ENCODE data around the gene ANKRA2. TPM values are rescaled to one million over a fixed set of nuclear protein-coding genes. Genes with fewer than 3 reads are reported as not detected.

ANKRA2 gene
- total RNA-seq, 1 donor: 19.9 TPM

DNA sequence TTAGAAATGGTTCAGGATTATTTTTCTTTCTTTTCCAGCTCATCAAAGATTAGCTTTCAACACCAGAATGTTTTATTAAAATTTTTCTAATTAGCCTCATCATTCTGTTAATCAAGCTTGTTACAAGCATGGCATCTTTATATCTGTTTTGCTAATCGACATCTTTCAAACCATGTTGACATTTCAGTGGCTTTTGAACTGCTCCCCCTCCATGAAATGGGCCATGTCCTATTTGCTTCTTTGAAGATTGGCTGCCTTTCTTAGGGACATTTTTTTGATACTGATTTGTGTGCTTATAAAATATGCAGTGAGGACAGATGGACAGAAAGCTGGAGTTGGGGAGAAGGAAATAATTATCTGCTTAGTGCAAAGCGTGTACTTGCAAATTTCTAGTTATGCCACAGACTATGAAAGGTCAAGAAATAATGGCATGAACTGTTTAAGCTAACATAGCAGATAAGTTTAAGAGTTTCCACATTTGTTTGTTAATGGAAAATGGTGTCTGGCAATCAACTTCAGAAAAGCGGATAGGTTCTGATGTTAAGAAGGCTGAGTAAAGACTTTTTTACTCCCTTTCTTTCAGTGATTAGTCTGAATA, 39.7 kb downstream of the ANKRA2 start:
- no peak overlapping the region for H3K4me3 ChIP-seq (ENCODE audit: low read depth, low read length)
- TF ChIP-seq, protein P1, sequence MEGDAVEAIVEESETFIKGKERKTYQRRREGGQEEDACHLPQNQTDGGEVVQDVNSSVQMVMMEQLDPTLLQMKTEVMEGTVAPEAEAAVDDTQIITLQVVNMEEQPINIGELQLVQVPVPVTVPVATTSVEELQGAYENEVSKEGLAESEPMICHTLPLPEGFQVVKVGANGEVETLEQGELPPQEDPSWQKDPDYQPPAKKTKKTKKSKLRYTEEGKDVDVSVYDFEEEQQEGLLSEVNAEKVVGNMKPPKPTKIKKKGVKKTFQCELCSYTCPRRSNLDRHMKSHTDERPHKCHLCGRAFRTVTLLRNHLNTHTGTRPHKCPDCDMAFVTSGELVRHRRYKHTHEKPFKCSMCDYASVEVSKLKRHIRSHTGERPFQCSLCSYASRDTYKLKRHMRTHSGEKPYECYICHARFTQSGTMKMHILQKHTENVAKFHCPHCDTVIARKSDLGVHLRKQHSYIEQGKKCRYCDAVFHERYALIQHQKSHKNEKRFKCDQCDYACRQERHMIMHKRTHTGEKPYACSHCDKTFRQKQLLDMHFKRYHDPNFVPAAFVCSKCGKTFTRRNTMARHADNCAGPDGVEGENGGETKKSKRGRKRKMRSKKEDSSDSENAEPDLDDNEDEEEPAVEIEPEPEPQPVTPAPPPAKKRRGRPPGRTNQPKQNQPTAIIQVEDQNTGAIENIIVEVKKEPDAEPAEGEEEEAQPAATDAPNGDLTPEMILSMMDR (IDR thresholded peaks at IDR 0.05; ENCODE audit: insufficient read depth, low read depth, low read length): no peak
- DNase-seq (ENCODE audit: low read depth): no peak

DNA sequence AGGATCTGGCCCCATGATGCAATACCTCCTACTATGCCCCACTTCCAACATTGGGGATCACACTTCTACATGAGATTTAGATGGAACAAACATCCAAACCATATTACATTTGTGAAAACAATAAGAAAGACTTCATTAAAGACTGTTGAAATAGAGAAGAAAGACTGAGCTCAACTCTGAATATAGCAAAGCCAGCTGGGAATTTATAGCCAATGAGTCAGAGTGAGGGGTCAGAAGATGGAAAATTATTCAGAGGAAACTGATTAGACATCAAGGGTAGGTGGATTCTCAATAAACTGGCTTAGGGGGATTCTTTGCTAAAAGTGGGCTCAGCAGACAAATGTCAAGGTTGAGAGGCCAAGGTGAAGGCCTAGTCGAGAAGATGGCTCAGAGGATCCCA, 41.6 kb downstream of the ANKRA2 start:
- H3K4me3 ChIP-seq (ENCODE audit: low read depth, low read length): no peak overlapping the region
- TF ChIP-seq, protein P1 (IDR thresholded peaks at IDR 0.05; ENCODE audit: insufficient read depth, low read depth, low read length): no peak
- no peak for DNase-seq (ENCODE audit: low read depth)

DNA sequence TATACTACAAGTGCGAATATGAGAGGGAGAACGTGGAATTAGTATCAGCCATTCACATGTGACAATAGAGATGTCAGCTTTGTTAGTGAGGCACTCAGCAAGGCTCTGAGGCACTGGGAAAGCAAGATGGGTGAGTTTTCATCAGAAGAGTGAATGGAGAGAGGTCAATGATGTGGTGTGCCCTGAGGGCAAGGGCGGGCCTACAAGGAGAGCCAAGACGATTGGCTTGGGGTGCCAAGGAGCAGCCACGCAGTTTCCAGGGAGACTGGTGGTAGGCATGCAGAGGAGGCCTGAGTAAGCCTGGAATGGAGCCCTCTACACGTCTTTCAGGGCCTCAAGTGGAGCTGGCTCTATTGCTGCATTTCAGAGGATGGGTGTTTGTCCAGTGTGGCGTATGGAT, 42.5 kb downstream of the ANKRA2 start:
- H3K4me3 ChIP-seq (ENCODE audit: low read depth, low read length): no peak overlapping the region
- TF ChIP-seq, protein P1 (IDR thresholded peaks at IDR 0.05; ENCODE audit: insufficient read depth, low read depth, low read length): no peak
- no peak for DNase-seq (ENCODE audit: low read depth)

GRCh38 chr5:73519531-73520283, 45.7 kb downstream of the ANKRA2 start:
- DNase-seq (ENCODE audit: low read depth): peak; percentile 80
- no peak overlapping the region for H3K4me3 ChIP-seq (ENCODE audit: low read depth, low read length)
- TF ChIP-seq, protein P1 (IDR thresholded peaks at IDR 0.05; ENCODE audit: insufficient read depth, low read depth, low read length): peak; percentile 88

DNA sequence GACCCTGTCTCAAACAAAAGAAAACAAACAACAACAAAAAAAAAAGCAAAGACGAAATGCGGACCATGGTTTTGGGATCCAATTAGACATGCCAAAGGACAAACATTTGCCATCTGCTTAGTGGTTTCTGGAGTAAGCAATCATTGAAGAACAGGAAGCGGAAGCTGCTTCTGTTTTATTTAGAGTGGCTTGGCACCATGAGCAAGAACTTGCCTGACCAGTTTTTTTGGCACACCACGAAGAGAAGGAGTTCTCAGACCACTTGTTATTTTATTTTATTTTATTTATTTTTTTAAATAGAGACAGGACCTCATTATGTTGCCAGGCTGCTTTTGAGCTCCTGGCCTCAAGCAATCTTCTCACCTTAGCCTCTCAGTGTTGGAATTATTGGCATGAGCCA, 50.2 kb downstream of the ANKRA2 start:
- no peak for DNase-seq (ENCODE audit: low read depth)
- H3K4me3 ChIP-seq (ENCODE audit: low read depth, low read length): no peak overlapping the region
- TF ChIP-seq, protein P1 (IDR thresholded peaks at IDR 0.05; ENCODE audit: insufficient read depth, low read depth, low read length): no peak

DNA sequence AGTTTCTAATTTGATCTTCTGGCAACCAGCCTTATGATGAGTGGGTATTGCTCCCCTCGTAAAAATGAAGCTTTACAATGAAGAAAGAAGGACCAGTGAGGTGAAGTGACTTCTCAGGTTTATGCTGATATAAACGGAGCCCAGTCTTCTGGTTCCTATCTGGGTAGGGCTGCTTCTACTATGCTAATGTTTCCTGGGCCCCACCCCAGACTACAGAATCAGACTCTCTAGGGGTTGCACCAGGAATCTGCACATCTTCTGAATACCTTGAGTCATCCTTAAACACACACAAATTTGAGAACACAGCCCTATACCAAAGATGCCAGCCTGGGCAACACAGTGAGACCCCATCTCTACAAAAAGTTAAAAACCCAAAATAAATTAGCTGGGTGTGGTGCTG, 51.0 kb downstream of the ANKRA2 start:
- H3K4me3 ChIP-seq (ENCODE audit: low read depth, low read length): no peak overlapping the region
- TF ChIP-seq, protein P1 (IDR thresholded peaks at IDR 0.05; ENCODE audit: insufficient read depth, low read depth, low read length): no peak
- no peak for DNase-seq (ENCODE audit: low read depth)

All from fibroblast of villous mesenchyme (primary cell).